H1 (cell line): ENCODE measurements around the gene SLC27A4. TPM values are rescaled to one million over a fixed set of nuclear protein-coding genes. Genes with fewer than 3 reads are reported as not detected.

Experiments
- ATF3 ChIP-seq: IDR thresholded peaks from 2 replicates; pipeline ENCODE4 v1.6.1; 2011; ENCODE audit warnings: low read depth, mild to moderate bottlenecking, low read length; ENCODE audit not compliant: insufficient read depth
- BRCA1 ChIP-seq: IDR thresholded peaks from 2 replicates; pipeline ENCODE4 v1.6.1; 2012; ENCODE audit warnings: low read depth, low read length, improper control_type of control experiment
- EZH2 ChIP-seq: fragments of 200-600 bp; sonication (generic); IDR thresholded peaks from 2 replicates; pipeline ENCODE4 v1.7.1; 2012; ENCODE audit warnings: low read depth, mild to moderate bottlenecking, moderate library complexity, low read length, inconsistent platforms; ENCODE audit not compliant: severe bottlenecking
- GABPA ChIP-seq: IDR thresholded peaks from 2 replicates; pipeline ENCODE4 v1.6.1; 2011; ENCODE audit warnings: mild to moderate bottlenecking, low read length, moderate library complexity, borderline replicate concordance; ENCODE audit not compliant: insufficient read depth
- KDM1A ChIP-seq: fragments of 200-600, 300-600 bp; sonication (generic); IDR thresholded peaks from 2 replicates; pipeline ENCODE4 v1.7.1; 2016; ENCODE audit warnings: mild to moderate bottlenecking, low read length, borderline replicate concordance
- MAX ChIP-seq: IDR thresholded peaks from 2 replicates; pipeline ENCODE4 v1.6.1; 2012; ENCODE audit warnings: inconsistent platforms
- YY1 ChIP-seq: IDR thresholded peaks from 2 replicates; pipeline ENCODE4 v1.6.1; 2011; ENCODE audit warnings: low read depth, mild to moderate bottlenecking, low read length
- polyA plus RNA-seq, 7 experiments: library from polyadenylated mRNA; depleted of rRNA in 3 of 7; stranded (reverse) in 5 of 7; unstranded in 2 of 7; fragments of >200 nt in 5 of 7; fragments of 200-250 nt in 2 of 7; gene quantifications; 1 replicate in 5 of 7; 2 replicates in 1 of 7; 4 replicates in 1 of 7; pipeline versions ENCODE4 v1.2.1 to v1.2.3, GENCODE V29; 2011 to 2013; ENCODE audit warnings: missing spikeins in 2 of 7, mixed read lengths in 2 of 7
- total RNA-seq: library from RNA; stranded (reverse); fragmentation: NEBNext Ultra II Directional; extraction: Animal tissue kit (Norgen Biotek cat#: 25700); gene quantifications from 2 replicates; pipeline ENCODE4 v1.2.1, GENCODE V29; 2021

SLC27A4 gene
- total and polyA plus RNA-seq, 2 of the 8 experiments (the other 6 are each of a cell fraction or from before 2014, with no cell fraction given) = 14.9 to 20.5 TPM

- TF ChIP-seq EZH2 (peak; percentile 56), KDM1A (peak; percentile 39; the same call in 1 of the 2 replicates), MAX (no peak), GABPA (no peak), YY1 (0 out of 2 replicates have a peak, but pooled peaks have one; percentile 25), BRCA1 (no peak), ATF3 (no peak)
Observed at GRCh38 chr9:128396970-128397613, 56.8 kb downstream of the SLC27A4 start (continued).
